CD4-positive, alpha-beta T cell treated with Interleukin-10 for 1 hour (primary cell): ENCODE results near the gene EPX.
A peak's percentile ranks its signal among the peaks of the same experiment; 100 is the strongest.

Experiments
- DNase-seq: peaks from one replicate; pipeline ENCODE4 v3.0.0-alpha.2; 2020

The EPX gene

DNA sequence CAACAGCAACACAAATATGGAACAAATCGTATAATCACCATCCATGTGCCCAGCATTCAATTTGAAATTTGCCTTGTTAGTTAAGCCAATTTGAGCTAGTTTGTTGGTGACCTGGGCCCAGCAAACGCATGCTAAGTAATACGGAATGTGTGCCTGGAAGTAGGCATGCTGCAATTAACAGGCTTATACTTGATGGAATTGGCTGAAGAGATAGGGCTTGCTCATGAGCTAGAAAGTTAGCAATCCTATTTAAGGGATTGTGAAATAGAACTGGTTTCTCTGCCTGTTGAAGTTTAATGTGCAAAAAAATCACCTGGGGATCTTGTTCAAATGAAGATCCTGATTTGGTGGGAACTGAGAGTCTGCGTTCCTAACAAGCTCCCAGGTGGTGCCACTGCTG lies 37.4 kb downstream of the EPX start:
- no peak for DNase-seq

DNA sequence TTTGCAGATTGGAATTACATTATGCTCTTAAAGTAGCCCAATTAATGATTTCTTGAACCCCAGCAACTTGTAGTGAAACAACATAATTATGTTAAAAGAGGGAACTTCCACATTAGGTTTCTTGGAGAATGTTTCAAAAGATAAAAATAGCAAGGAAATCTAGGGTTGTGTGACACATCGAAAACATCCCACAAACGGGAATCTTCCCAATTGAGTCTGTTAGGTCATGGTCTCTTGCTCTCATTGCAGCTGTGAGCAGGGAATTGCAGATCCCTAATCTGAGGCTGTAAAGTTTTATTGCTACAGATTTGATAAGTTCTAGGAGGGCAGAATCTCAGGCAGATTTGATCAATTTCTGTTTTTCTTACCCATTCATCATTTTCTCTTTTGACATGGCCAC lies 39.1 kb downstream of the EPX start:
- no peak for DNase-seq

DNA sequence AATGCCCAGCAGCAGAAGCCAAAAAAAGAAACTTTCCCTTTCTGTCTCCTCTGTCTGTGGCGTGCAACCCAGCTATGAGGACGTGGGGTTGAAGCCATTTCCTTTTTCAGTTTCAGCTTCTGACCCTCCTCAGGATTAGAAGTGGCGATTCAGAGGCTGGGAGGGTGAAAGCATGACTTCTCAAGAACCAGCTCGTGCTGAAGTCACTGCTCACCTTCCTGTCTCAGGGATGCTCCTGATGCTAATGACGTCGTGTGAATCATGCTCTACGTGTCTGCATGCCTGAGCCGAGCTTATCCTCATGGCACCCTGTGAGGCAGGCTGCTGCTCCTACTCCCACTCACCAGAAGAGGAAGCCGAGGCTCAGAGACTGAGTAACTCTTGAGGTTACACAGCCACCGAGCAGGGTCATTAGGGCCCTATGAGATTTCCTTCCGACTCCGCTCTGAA lies 40.2 kb downstream of the EPX start:
- peak; percentile 16 for DNase-seq

DNA sequence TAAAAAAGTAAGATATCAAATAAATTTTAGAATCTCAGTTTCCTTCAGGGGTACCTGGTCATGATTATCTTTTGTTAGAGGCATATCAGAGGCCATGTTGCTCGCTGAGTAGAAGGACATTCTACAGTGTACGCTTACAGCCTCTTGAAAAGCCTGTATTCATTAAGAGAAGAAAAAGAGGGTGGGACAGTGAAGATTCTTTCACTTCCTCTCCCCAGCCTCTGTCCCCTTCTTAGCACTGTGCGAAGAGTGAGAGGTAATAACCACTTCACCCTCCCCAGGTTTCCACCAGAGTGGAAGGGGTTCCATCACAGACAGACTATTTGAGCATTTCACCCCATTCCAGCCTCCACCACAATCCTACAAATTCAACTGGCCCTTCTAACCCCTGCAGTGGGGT lies 41.0 kb downstream of the EPX start:
- no peak for DNase-seq

DNA sequence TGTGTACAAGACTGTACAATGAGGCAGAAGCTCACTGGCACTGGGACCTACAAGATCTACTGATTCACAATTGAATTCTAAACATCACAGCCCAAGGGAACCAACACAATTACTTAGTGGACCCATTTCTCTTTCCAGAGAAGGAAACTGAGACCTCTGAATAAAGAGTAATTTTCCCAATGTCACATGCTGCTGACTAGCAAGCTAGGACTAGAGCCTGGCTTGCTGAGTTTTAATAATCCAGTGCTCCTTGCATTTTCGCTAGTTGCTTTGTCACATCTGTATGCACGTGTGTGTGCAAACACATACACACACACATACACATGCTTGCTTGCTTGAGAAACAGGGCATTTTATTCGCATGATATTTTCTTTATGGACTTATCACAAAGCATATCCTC lies 42.0 kb downstream of the EPX start:
- DNase-seq, result no peak

DNA sequence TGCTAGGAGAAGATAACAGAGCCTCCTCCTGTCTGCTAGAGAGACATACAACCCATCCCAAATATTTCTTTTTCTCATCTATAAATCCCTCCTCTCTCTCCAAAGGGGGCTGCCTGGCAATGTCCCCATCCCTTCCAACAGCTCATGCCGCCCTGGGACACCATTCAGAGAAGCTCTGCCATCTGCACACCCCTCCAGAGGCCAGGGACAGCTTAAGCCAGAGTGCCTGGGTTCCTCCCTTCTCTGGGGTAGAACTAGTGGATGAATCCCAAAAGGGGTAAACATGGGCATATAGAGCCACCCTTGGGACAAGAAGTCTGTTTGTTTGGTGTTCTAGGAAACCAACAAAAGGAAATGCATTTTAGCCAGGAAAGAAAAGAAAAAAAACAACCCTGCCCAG lies 43.3 kb downstream of the EPX start:
- DNase-seq, result no peak

DNA sequence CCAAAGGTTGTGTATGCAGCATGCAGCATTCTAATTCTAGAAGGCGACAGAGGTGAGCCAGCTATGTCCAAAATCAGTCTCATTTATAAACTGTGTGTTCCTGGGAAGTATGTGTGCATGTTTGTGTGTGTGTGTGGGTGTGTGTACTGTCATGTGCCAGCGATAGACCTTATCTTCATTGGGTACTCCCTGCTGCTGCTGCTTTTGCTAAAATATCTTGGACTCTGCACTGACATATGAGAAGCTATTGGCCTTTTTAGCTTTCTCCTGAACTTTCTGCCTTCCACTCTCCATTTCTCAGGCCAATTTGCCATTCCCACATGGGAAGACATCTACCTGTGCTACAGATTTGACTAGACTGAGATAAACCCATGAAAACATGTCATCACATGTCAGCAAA lies 43.9 kb downstream of the EPX start:
- no peak for DNase-seq

DNA sequence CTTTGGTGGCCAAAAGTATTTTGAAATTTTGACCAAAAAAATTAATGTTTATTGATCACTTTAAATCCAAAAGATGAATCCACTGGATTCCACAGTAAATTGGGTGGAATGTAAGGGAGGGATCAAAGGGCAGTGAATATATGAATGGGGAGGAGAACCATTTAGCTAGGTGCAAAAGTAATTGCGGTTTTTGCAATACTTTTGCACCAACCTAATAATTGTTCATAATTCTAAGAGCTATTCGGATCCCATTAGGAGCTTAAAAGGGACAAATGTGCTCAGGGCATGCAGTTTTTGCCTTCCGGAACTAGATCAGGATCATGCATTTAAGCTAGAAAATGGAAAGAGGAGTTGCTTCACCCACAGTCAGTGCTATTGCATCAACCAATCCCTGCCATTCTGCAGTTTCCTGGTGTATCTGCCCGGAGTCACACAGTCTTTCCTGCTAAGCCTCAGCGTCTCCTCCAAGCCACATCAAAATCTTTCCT lies 45.7 kb downstream of the EPX start, which contains the start of gene LPO:
TSS of gene LPO (plus strand) at position 438 of the 488 bp plus-strand sequence. CDS start 4,396 bp downstream, outside the sequence.
- no peak for DNase-seq

DNA sequence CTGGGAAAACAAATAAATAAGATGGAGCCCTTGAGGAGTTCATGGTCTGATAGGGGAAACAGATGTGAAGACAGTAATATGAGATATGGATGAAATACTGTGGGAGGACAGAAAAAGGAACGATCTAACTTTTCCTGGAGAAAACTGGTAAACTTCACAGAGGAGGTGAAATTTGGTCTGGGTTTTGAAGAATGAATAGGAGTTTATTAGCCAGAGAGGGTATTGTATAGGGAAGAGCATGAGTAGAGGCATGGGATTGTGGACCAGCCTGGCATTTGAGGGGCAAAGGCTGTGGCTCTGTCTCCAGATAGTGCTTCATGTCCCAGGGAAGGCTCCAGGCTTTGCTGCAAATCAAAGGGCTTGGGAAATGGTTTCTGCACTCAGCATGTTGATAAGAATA lies 47.5 kb downstream of the EPX start:
- no peak for DNase-seq

DNA sequence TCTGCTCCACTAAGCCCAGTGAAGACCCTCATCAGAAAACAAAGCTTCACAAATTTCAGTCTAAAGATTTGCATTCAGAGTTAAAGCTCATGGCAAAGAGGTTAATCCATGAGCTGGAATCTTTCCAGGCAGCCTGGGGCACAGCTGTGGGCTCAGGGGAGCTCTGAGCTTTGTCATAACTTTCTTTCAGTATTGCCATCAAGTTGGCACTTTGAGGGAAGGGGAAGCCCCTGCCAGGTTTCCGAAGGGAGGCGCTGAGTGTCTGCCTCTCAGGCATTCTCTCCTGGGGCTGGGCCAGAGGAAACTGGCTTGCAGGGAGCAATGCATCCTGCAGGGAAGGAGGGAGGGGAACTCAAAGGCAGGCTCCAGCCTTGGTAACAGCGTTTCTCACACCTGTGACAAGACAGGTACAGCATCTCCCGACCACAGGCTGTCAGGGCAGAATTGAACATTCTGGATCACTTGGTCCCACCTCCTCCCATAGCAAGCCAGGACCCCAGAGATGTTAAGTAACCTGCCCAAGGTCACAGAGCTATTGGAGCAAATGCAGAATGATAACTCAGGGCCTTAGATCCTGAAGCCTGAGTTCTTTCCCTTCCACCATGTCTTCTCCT lies 49.8 kb downstream of the EPX start:
- DNase-seq, result no peak

DNA sequence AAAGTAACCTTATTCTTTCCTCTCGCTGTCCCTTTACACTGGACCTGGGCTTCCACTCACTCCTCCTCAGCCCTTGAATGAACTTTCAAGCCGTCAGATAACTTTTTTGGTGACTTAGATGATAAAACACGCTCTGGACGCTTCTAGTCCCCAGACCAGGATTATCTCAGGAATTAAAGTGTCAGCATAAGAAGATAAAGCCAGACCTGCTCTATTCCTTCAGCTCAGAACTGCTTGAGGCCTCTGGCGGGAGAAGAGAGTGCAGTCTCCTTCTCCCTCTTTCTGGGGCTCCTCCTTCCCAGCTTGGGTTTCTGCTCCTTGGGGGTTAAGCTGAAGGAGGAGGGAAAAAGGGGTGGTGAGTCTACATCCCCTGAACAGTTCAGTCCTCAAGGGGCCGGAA lies 52.4 kb downstream of the EPX start:
- no peak for DNase-seq

DNA sequence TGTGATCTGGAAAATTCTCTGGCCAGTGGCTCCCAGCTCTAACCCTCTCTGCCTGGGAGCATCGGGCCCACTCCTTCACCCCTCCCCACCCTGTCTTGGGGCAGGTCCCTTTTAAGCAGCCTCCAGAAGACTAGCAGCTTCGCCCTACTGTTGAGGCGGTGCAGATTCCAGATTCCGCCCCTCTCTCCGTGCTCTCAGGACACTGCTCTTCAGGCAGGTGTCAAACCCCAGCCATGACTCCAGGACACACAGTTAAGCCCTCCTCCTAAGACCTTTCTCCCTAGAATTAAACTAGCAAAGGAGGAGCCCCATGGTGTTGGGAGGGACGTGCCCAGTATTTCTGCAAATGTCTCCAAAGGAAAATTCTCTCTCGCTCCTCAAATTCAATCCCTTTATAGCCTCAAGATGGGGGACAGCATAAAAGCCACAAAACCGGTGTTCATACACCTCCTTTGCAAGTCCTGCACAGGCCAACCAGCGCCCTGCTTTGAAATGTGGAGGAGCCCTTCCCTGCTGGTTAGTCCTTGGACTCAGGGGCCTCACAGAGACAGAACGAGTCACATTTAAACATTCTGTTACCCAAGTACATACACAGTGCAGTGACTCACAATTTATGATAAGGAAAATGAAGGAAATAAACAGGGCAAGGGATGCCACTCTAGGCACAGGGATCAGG lies 53.0 kb downstream of the EPX start:
- DNase-seq, result no peak

DNA sequence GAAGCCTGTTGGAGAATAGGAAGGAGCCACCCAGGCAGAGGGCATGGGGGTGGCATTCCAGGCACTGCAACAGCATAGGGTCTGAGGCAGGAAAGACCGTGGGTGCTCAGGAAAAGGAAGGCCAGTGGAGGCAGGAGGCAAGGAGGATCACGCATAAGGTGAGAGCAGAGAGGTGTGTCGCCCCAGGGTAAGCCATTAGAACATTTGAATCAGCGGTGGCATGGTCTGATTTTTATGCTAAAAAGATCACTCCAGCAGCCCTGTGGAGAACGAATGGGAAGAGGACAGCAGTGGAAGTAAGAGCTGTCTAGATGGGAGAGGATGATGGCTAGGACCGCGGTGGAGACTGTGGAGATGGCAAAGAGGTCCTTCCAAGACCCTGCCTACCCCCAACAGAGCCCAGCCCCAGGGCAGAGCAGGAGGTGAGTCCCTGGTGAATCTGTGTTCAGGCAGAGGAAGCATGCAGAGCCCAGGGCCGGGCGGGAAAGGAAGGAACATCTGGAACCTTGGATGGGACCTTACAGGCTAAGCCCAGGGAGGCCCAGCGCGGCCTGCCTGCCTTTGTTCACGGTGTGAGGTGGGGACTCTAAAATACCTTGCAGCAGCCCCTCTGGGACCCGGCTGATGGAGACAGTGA lies 53.7 kb downstream of the EPX start:
- no peak for DNase-seq

DNA sequence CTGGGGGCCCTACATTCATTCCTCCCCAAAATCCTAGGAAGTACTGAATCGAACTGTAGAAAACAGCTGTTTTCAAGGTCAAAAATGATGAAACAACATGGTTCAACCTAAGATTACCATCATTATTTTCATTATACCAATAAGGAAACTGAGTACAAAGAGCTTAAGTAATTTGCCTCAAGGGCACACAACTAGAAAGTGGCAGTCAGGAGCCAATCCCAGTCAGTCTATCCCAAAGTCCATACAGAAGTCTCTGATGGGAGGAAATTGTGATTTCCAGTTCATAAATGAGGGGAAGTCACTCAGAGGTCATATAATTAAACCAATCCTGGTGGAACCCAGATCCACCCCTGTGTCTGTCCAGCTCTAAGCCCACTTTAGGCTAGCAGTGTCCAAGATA lies 54.3 kb downstream of the EPX start:
- DNase-seq, result no peak

DNA sequence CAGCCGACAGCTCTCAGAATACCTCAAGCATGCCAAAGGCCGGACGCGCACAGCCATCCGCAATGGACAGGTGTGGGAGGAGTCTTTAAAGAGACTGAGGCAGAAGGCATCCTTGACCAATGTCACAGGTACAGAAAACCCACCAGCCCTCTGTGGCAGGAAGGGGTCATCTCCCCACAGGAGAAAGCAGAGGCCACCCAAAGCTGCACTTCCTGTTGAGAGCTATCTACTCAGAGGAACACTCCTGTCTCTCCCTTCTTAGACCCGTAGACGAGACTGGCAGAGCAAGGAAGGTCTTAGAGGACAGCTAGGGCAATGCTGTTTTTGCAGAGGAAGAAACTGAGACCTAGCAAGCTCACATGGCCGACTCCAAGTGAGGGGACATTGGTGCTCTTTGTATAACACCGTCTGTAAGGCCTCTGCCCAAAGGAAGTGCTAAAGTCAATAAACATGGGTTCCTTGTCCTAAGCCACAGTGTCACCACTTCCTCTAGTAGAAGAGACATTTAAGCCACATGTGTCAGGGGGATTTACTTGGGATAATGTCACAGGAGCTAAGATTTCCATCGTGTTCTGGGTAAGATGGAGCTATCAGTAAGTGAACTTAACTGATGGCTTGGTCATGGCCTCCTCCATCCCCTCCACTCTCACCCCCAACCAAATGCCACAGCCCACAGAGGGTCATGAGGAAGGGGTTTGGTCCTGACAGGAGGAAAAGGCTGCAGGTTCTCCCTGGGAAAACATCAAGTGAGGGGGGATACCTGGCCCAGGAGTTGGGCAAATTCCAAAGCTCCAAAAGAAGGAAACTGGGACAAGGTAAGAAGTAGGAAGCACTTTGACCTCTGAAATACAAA lies 55.2 kb downstream of the EPX start:
- DNase-seq, result no peak

DNA sequence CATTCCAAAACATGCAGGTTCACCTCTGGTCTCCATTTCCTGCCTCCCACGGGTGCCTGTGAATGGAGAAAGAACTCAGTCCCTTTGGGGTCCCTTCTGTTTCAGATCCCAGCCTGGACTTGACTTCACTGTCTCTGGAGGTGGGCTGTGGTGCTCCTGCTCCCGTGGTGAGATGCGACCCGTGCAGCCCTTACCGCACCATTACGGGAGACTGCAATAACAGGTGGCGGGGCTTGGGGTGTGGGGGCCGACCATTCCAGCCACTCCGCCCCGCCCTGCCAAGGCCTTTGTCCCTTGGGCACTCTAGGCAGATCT lies 56.4 kb downstream of the EPX start:
- DNase-seq, result no peak

DNA sequence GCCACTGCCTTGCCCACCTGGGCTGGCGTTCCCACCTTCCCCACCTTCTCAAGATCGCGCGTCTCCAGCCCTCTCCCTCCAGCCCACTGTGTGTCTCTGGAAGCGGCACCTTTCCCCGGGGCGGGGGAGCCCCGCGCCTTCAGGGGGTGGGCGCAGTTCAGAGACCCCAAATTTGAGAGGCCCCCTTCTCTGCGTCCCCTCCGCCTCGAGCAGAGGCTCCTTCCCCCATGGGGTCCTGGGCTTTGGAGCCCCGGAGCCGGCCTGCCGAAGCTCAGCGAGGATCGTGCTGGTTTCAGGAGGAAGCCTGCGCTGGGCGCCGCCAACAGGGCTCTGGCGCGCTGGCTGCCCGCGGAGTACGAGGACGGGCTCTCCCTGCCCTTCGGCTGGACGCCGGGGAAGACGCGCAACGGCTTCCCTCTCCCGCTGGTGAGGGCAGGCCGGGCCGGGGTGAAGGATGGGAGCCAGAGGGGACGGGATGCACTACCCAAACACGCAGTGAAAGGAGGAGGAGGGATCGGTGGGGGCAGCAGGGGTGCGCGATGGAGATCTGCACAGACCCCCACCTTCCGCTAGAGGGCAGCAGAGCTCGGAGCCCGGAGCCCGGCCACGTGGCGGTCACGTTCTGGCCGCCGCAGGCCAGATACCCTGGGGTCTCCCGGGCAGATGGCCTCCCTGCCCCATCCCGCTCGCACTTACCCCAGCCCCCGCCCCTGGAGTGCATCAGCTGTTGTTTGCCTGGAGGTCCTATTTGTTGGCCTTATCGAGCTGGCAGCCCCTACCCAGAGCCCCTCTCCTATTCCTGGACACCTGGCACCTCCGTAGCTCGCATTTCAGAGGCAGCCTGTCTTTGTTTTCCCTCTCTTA lies 57.0 kb downstream of the EPX start:
- peak; percentile 77 for DNase-seq

DNA sequence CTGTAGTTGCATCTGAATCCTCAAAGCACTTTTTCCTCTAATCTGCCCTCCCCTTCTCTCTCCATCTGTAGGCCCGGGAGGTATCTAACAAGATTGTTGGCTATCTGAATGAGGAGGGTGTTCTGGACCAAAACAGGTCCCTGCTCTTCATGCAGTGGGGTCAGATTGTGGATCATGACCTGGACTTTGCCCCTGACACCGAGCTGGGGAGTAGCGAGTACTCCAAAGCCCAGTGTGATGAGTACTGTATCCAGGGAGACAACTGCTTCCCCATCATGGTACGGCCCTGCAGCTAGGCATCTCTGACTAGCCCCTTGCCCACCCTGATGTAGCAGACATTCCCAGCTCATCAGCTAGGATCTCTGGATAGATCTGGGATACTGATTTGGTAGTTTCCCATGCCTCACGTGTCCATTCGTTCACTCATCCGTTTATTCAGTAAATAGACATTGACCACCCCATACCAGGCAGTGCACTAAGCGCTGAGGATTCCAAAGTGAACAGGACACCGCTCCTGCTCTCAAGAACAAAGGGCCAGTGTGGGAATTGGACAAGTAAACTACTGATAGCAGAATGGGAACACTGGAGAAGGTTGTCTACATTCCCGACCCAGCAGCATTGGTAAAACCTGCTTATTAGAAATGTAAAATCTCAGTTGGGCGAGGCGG lies 58.0 kb downstream of the EPX start:
- DNase-seq, result no peak

DNA sequence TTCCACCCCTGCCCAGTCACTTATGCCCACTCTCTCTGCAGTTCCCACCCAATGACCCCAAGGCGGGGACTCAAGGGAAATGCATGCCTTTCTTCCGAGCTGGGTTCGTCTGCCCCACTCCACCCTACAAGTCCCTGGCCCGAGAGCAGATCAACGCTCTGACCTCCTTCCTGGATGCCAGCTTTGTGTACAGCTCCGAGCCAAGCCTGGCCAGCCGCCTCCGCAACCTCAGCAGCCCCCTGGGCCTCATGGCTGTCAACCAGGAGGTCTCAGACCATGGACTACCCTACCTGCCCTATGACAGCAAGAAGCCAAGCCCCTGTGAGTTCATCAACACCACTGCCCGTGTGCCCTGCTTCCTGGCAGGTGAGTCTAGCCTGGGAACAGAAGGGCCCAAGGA lies 59.6 kb downstream of the EPX start:
- no peak for DNase-seq

DNA sequence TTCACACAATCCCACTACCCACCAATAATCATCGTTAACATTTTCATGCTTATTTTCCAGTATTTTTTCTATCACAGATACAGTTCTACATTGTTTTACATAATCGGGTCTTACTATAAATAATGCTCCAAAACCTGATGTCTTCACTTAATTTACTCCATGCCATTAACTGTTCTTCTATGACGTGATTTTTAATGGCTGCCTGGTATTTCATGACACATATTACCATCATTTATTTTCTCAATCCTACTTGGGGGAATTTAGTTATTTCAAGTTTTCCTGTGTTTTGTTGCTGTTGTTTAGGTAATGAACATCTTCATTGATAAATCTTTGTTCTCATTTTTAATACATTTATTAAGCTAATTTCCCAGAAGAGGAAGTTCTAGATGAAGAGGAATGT lies 60.6 kb downstream of the EPX start:
- DNase-seq, result no peak
